Left ventricle myocardium inferior (tissue), 1 donor: ENCODE results near the gene BTK. TPM values are rescaled to one million over a fixed set of nuclear protein-coding genes. Genes with fewer than 3 reads are reported as not detected.

ENCODE experiments used
- DNase-seq: peaks from one replicate; pipeline ENCODE4 v3.0.0-alpha.2; 2020
- H3K27ac ChIP-seq: fragments of 200-600 bp; replicated peaks from 2 replicates; pipeline ENCODE4 v1.8.0; 2021
- H3K27me3 ChIP-seq: fragments of 200-600 bp; 2 replicates; pipeline ENCODE4 v1.8.0; 2021; ENCODE audit warnings: low read depth
- H3K36me3 ChIP-seq: fragments of 200-600 bp; 2 replicates; pipeline ENCODE4 v1.8.0; 2021
- H3K4me1 ChIP-seq: fragments of 200-600 bp; 2 replicates; pipeline ENCODE4 v1.8.0; 2021
- H3K4me3 ChIP-seq: fragments of 200-600 bp; 2 replicates; pipeline ENCODE4 v1.8.0; 2021; ENCODE audit warnings: mild to moderate bottlenecking, moderate library complexity
- H3K9me3 ChIP-seq: fragments of 200-600 bp; replicated peaks from 2 replicates; pipeline ENCODE4 v1.8.0; 2021
- CTCF ChIP-seq: fragments of 200-600 bp; IDR thresholded peaks from 2 replicates; pipeline ENCODE4 v1.8.0; 2021; ENCODE audit warnings: antibody characterized with exemption, mild to moderate bottlenecking, borderline replicate concordance
- intact Hi-C: fragments of 100-400 bp; cut with micrococcal nuclease; formaldehyde crosslinking; loops from one replicate; pipeline ENCODE4 v1.11.0; 2022
- total RNA-seq: library from RNA; stranded (reverse); fragmentation: NEBNext Ultra II Directional; extraction: Animal tissue kit (Norgen Biotek cat#: 25700); gene quantifications from one replicate; pipeline ENCODE4 v1.2.1, GENCODE V29; 2021
- donor health status: DM: no; HTN: yes; CAD: no; lungs with severe emphysema.

BTK gene
- total RNA-seq, 1 donor from 2014 or later, result 1.3 TPM

- H3K4me1 ChIP-seq, result peaks cover 54% of the 10 kb centered on the region
- no peak overlapping the region for H3K27ac ChIP-seq
- peak overlapping the region; percentile 78 for H3K4me3 ChIP-seq
- H3K36me3 ChIP-seq, result peaks cover 8% of the 10 kb centered on the region
- H3K9me3 ChIP-seq, result no peaks in the 10 kb centered on the region
- DNase-seq, result no peak
- intact Hi-C loops, result no loop called here
- H3K27me3 ChIP-seq, result no peaks in the 10 kb centered on the region
- no peak for TF ChIP-seq CTCF
Measured at GRCh38 chrX:101410461-101410860, 24.5 kb upstream of the BTK start.

GRCh38 chrX:101409043-101409442 is 23.1 kb upstream of the BTK start:
- H3K36me3 ChIP-seq, result peaks cover 8% of the 10 kb centered on the region
- H3K4me1 ChIP-seq, result peaks cover 48% of the 10 kb centered on the region
- no peak for DNase-seq
- H3K27ac ChIP-seq, result peak overlapping the region; percentile 95
- H3K27me3 ChIP-seq, result no peaks in the 10 kb centered on the region
- peak overlapping the region; percentile 78 for H3K4me3 ChIP-seq
- no peak for TF ChIP-seq CTCF
- H3K9me3 ChIP-seq, result no peaks in the 10 kb centered on the region
- intact Hi-C loops, result no loop called here

- intact Hi-C loops, result no loop called here
- peak overlapping the region; percentile 95 for H3K27ac ChIP-seq
- H3K36me3 ChIP-seq, result peaks cover 8% of the 10 kb centered on the region
- peaks cover 48% of the 10 kb centered on the region for H3K4me1 ChIP-seq
- H3K27me3 ChIP-seq, result no peaks in the 10 kb centered on the region
- DNase-seq, result no peak
- no peaks in the 10 kb centered on the region for H3K9me3 ChIP-seq
- peak overlapping the region; percentile 78 for H3K4me3 ChIP-seq
- no peak for TF ChIP-seq CTCF
Measured at GRCh38 chrX:101408532-101408841, 22.5 kb upstream of the BTK start.

DNA sequence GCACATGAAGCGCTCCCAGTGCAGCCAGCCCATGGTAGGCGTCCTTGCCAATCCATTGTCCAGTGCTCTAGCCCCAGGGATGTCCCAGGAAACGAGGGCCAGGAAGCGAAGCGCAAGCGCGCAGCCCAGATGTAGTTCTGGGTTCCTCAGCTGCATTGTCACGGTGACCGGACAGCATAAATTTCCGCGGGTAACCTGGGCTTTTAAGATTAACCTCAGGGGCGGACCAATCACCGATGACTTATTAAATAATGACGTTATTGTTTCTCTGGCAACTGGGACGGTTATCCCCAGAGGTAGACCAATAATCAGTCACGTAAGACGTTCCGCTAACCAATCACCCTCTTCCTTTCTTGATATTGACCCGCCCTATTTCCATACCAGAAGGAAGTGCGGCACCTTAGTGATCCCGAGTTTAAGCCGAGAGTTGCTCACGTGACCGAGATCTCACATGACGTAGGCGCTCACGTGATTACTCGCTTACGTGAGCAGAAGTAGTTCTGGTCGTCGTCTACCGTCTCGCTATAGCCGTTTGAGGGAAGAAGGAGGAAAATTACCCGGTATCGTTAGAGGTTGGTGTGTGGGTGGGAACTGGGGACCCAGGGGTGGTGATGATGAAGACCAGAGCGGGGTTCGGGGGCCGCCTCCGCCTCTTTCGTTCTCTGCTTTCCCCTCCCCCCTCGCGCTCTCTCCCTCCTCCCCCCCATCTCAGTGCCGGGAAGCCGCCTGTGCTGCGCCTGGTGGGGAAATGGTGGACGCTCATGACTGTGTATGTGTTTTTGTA is 21.9 kb upstream of the BTK start, which contains the start of the genes GLA and HNRNPH2:
TSS of gene GLA (minus strand) at position 178 of the 784 bp plus-strand sequence. CDS start at position 156, 22 bp downstream.
TSS of gene HNRNPH2 (plus strand) at position 475 of the 784 bp plus-strand sequence. CDS start 3,767 bp downstream, outside the sequence.
- Histone ChIP-seq H3K4me3 (peak within 1 kb of the TSS; percentile 78), H3K27me3 (no peaks in the 10 kb centered on the region), H3K9me3 (no peaks in the 10 kb centered on the region), H3K36me3 (peaks cover 8% of the 10 kb centered on the region), H3K27ac (peak within 1 kb of the TSS; percentile 95), H3K4me1 (peaks cover 48% of the 10 kb centered on the region)
- peak; percentile 88 for DNase-seq
- intact Hi-C loops, result no loop called here
- TF ChIP-seq CTCF, result peak; percentile 31

DNA sequence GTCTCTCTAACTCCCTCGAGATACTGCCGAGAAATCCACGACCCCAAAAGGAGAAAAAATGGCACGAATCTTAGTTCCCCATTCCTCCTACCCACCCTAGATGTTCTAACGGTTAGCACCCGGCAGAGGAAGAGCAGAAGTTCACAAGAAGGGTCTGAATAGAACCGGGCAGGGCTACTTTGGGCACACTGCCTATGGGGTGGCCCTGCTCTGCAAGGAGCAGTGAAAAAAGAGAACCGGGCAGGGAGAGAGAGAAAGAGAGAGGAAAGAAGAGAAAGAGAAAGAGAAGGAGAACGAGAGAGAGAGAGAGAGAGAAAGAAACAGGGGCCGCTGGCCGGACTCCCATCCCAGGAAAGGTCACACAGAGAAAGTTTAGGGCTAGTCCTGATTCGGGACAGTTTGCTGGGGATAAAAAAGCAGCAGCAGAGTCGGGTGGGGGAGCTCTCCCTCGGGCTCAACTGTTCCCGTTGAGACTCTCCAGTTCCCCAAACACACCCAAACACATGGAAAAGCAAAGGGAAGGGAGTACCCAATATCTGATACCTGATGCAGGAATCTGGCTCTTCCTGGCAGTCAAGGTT is 21.3 kb upstream of the BTK start:
- no peak for DNase-seq
- Histone ChIP-seq H3K9me3 (no peaks in the 10 kb centered on the region), H3K4me1 (peaks cover 45% of the 10 kb centered on the region), H3K36me3 (peaks cover 3% of the 10 kb centered on the region), H3K27me3 (no peaks in the 10 kb centered on the region), H3K27ac (peak overlapping the region; percentile 95), H3K4me3 (peak overlapping the region; percentile 78)
- intact Hi-C loops, result no loop called here
- no peak for TF ChIP-seq CTCF
